HepG2 (cell line): ENCODE measurements around the gene CDH8. TPM values are rescaled to one million over a fixed set of nuclear protein-coding genes. Genes with fewer than 3 reads are reported as not detected.

ENCODE experiments used
- ATAC-seq: fragments of 200-7000 bp; cut with Tn5 transposase; 3 replicates; pipeline ENCODE4 v1.9.1; 2020; ENCODE audit warnings: mild to moderate bottlenecking, moderate library complexity
- BruUV-seq: library from RNA; stranded (reverse); fragments of 400-500 nt; replicated peaks from 2 replicates; lab custom pipeline; 2021; lab: Mats Ljungman, UMichigan
- CTCF ChIA-PET: fragments of 300-600 bp; formaldehyde crosslinking; extraction: SDS; loops from one replicate; lab custom pipeline; 2021; ENCODE audit warnings: low total read pairs, inconsistent platforms, low intra/inter-chr PET ratio; lab: Yijun Ruan, JAX
- POLR2A ChIA-PET: fragments of 350-600 bp; sonication (Branson Sonifier 250); formaldehyde crosslinking; loops from one replicate; lab custom pipeline; 2020; ENCODE audit warnings: antibody characterized with exemption, inconsistent platforms; lab: Yijun Ruan, JAX
- DNase-seq: peaks from one replicate; pipeline ENCODE4 v3.0.0-alpha.2; 2015; ENCODE audit warnings: low spot score
- FAIRE-seq: peaks from 3 replicates; lab custom pipeline; 2011; peaks lifted over from hg19 to GRCh38; lab: Jason Lieb, UNC
- H2AFZ ChIP-seq: one replicate; pipeline ENCODE4 v1.6.1; 2011; ENCODE audit warnings: low read length, inconsistent platforms
- H3K27ac ChIP-seq: fragments of 300-600 bp; 3 replicates; pipeline ENCODE4 v1.8.0; 2011; ENCODE audit warnings: mixed run types, mild to moderate bottlenecking, mixed read lengths, low read length, inconsistent platforms; ENCODE audit not compliant: insufficient read depth; ENCODE audit errors: extremely low read length
- H3K27me3 ChIP-seq, 2 experiments: fragments of 200-600 bp in 1 of 2; 2 replicates in 1 of 2; 3 replicates in 1 of 2; pipeline versions ENCODE4 v1.6.0 to v1.8.0; 2011; ENCODE audit warnings: low read length in 2 of 2, mild to moderate bottlenecking in 2 of 2, moderate library complexity in 2 of 2, inconsistent platforms in 1 of 2; ENCODE audit not compliant: insufficient read depth in 2 of 2, control insufficient read depth in 1 of 2
- H3K36me3 ChIP-seq, 2 experiments: fragments of 200-600 bp in 1 of 2; replicated peaks in 1 of 2; 2 replicates in 1 of 2; 3 replicates in 1 of 2; pipeline versions ENCODE4 v1.5.1 to v1.8.0; 2011; ENCODE audit warnings: low read length in 2 of 2, inconsistent platforms in 1 of 2; ENCODE audit not compliant: insufficient read depth in 2 of 2, control insufficient read depth in 1 of 2
- H3K4me1 ChIP-seq: 2 replicates; pipeline ENCODE4 v1.5.1; 2012; ENCODE audit warnings: low read length, inconsistent platforms; ENCODE audit not compliant: insufficient read depth
- H3K4me2 ChIP-seq: 2 replicates; pipeline ENCODE4 v1.6.0; 2011; ENCODE audit warnings: low read depth, low read length, inconsistent platforms
- H3K4me3 ChIP-seq, 3 experiments: fragments of 200-600 bp in 1 of 3; sonication (generic), shearing (Covaris generic) in 1 of 3; replicated peaks in 1 of 3; 2 replicates each; pipeline ENCODE4 v1.5.1; 2011 to 2016; ENCODE audit warnings: low read length in 3 of 3, inconsistent platforms in 2 of 3, low read depth in 2 of 3, mild to moderate bottlenecking in 2 of 3, control low read depth in 1 of 3, mixed read lengths in 1 of 3; ENCODE audit not compliant: insufficient read depth in 1 of 3
- H3K79me2 ChIP-seq: one replicate; pipeline ENCODE4 v1.6.1; 2011; ENCODE audit warnings: low read length, inconsistent platforms; ENCODE audit not compliant: insufficient read depth
- H3K9ac ChIP-seq: 2 replicates; pipeline ENCODE4 v1.6.0; 2011; ENCODE audit warnings: mild to moderate bottlenecking, low read depth, low read length, inconsistent platforms; ENCODE audit not compliant: insufficient read depth
- H3K9me3 ChIP-seq: 2 replicates; pipeline ENCODE4 v1.5.1; 2012; ENCODE audit warnings: mild to moderate bottlenecking, low read length
- H4K20me1 ChIP-seq: 2 replicates; pipeline ENCODE4 v1.6.0; 2011; ENCODE audit warnings: inconsistent platforms, mild to moderate bottlenecking, low read length, moderate library complexity; ENCODE audit not compliant: insufficient read depth
- BCL6 ChIP-seq: IDR thresholded peaks from 2 replicates; pipeline ENCODE4 v1.6.1; 2016; ENCODE audit warnings: missing genetic modification reagents, missing compliant biosample characterization
- HHEX ChIP-seq: IDR thresholded peaks from 2 replicates; pipeline ENCODE4 v1.6.1; 2016; ENCODE audit warnings: control low read depth
- KLF13 ChIP-seq: sonication (generic); formaldehyde crosslinking; IDR thresholded peaks from 2 replicates; pipeline ENCODE4 v1.4.0; 2020; ENCODE audit warnings: mild to moderate bottlenecking, missing genetic modification reagents
- ZBTB21 ChIP-seq: sonication (generic); formaldehyde crosslinking; IDR thresholded peaks from 2 replicates; pipeline ENCODE4 v1.4.0; 2020; ENCODE audit warnings: missing genetic modification reagents
- ZBTB4 ChIP-seq: sonication (generic); formaldehyde crosslinking; IDR thresholded peaks from 2 replicates; pipeline ENCODE4 v1.4.0; 2020; ENCODE audit warnings: missing genetic modification reagents, mild to moderate bottlenecking, borderline replicate concordance
- ZBTB7A ChIP-seq: sonication (generic); formaldehyde crosslinking; IDR thresholded peaks from 2 replicates; pipeline ENCODE4 v1.8.0; 2022; ENCODE audit warnings: mild to moderate bottlenecking, missing genetic modification reagents
- ZNF329 ChIP-seq: sonication (generic); formaldehyde crosslinking; IDR thresholded peaks from 2 replicates; pipeline ENCODE4 v1.9.0; 2021; ENCODE audit warnings: low read depth, mild to moderate bottlenecking, missing genetic modification reagents
- ZNF674 ChIP-seq: sonication (generic); formaldehyde crosslinking; IDR thresholded peaks from 2 replicates; pipeline ENCODE4 v1.5.0; 2020; ENCODE audit warnings: low read depth, mild to moderate bottlenecking, missing genetic modification reagents
- ZNF691 ChIP-seq: sonication (generic); formaldehyde crosslinking; IDR thresholded peaks from 2 replicates; pipeline ENCODE4 v1.4.0; 2020; ENCODE audit warnings: missing genetic modification reagents, low read depth, mild to moderate bottlenecking, borderline replicate concordance
- ZNF703 ChIP-seq: sonication (generic); formaldehyde crosslinking; IDR thresholded peaks from 2 replicates; pipeline ENCODE4 v1.5.1; 2020; ENCODE audit warnings: missing genetic modification reagents, mild to moderate bottlenecking, moderate library complexity, borderline replicate concordance
- ZNF747 ChIP-seq: sonication (generic); formaldehyde crosslinking; IDR thresholded peaks from 2 replicates; pipeline ENCODE4 v1.8.1; 2023; ENCODE audit warnings: missing genetic modification reagents, mild to moderate bottlenecking, borderline replicate concordance
- WGBS: methylation state at CpG from one replicate; pipeline ENCODE4 v1.1.6; 2017; ENCODE audit warnings: low lambda C conversion rate; 5-methylcytosine and 5-hydroxymethylcytosine counted together
- in situ Hi-C: cut with HindIII; loops from 2 replicates; pipeline ENCODE4 v1.10.0; 2017; ENCODE audit warnings: low pct_unique_long_range_greater_than_20kb; ENCODE audit not compliant: extremely low pct_ligation_motif_present
- intact Hi-C: fragments of 100-400 bp; cut with micrococcal nuclease; formaldehyde crosslinking; loops from one replicate; pipeline ENCODE4 v1.10.0; 2022; ENCODE audit not compliant: unreplicated experiment
- polyA plus RNA-seq, 8 experiments: library from polyadenylated mRNA; depleted of rRNA in 3 of 8; stranded (reverse) in 7 of 8; unstranded in 1 of 8; fragments of >200 nt; fragmentation: Illumina TruSeq in 4 of 8; extraction: Trizol in 4 of 8; gene quantifications; 2 replicates each; pipeline versions ENCODE4 v1.2.1 to v1.2.3, GENCODE V29; 2011 to 2016; ENCODE audit warnings: low read depth in 4 of 8, missing spikeins in 1 of 8, mixed read lengths in 1 of 8; ENCODE audit not compliant: insufficient read depth in 1 of 8
- total RNA-seq, 5 experiments: library from RNA; depleted of rRNA; stranded (reverse); fragments of >200 nt; fragmentation: Illumina TruSeq; extraction: Trizol; gene quantifications; 2 replicates each; pipeline ENCODE4 v1.2.3, GENCODE V29; 2016; ENCODE audit warnings: low read depth in 1 of 5

CDH8 gene
- total and polyA plus RNA-seq, 2 of the 13 experiments (the other 11 are each of a cell fraction or from before 2014, with no cell fraction given): not detected

GRCh38 chr16:61987474-61988012, 48.7 kb downstream of the CDH8 start:
- intact Hi-C loops: no loop called here
- no TSS peak for BruUV-seq

More at GRCh38 chr16:61987474-61988012, 48.7 kb downstream of the CDH8 start:
- 4% methylated on average over 6 of the region's 6 CpGs for WGBS
- no peak overlapping the region for H3K27ac ChIP-seq
- no peak overlapping the region for H3K9ac ChIP-seq
- H3K4me3 ChIP-seq: no peak overlapping the region
- H4K20me1 ChIP-seq: no peaks in the 10 kb centered on the region
- in situ Hi-C loops: no loop called here
- ATAC-seq: no peak
- no peak for TF ChIP-seq ZNF674 (CRISPR knock-in tag)
- TF ChIP-seq BCL6 (CRISPR knock-in tag): no peak
- TF ChIP-seq ZBTB4 (CRISPR knock-in tag): no peak
- TF ChIP-seq HHEX: no peak
- TF ChIP-seq ZNF747: no peak
- no peak for TF ChIP-seq ZNF703 (CRISPR knock-in tag)
- TF ChIP-seq ZNF329 (CRISPR knock-in tag): no peak
- TF ChIP-seq ZBTB21: no peak
- no peak for TF ChIP-seq ZNF691 (CRISPR knock-in tag)
- no peak for TF ChIP-seq ZBTB7A (CRISPR knock-in tag)
- no peak for TF ChIP-seq KLF13 (CRISPR knock-in tag)
- H3K4me2 ChIP-seq: no peak overlapping the region
- no peaks in the 10 kb centered on the region for H3K9me3 ChIP-seq
- no peaks in the 10 kb centered on the region for H3K36me3 ChIP-seq
- no peak for DNase-seq
- no peak for FAIRE-seq
- H3K79me2 ChIP-seq: no peaks in the 10 kb centered on the region
- no peaks in the 10 kb centered on the region for H3K27me3 ChIP-seq
- no peak overlapping the region for H2AFZ ChIP-seq
- POLR2A ChIA-PET: no interaction called here
- H3K4me1 ChIP-seq: no peaks in the 10 kb centered on the region
- CTCF ChIA-PET: no interaction called here
